Measurements from ENCODE around the gene EID1. TPM values are rescaled to one million over a fixed set of nuclear protein-coding genes. Genes with fewer than 3 reads are reported as not detected.
"Not testable (repeated sequence)": the region's sequence is repeated elsewhere in the genome, so short reads cannot be mapped to it uniquely, and the experiment has no call there.

EID1 gene
- total RNA-seq, 1 donor from 2014 or later = 202 TPM

DNA sequence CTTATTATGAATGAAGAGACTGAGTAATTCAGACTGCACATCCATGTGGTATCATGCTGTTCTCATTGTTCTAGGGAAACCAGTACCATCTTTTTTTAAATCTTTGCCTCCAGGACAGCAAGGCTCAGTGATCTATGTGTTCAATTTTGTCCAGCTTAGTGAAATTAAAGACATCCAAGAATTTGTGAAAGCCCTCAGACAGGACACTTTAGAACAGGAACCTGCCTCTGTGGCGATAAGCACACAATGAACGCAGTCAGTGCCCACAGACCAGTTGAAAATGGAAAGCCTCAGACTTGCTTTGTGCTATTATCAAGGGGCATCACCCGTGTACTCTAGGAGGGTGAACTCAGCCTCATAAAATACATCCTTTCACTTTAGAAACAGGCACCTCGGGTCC, 20.1 kb downstream of the EID1 start:
- H3K36me3 Mint-ChIP-seq (ENCODE audit: low read depth) = no peaks in the 10 kb centered on the region
- peak overlapping the region; percentile 30 for H3K4me3 Mint-ChIP-seq (ENCODE audit: low read depth)
- H3K27me3 Mint-ChIP-seq (ENCODE audit: low read depth) = no peaks in the 10 kb centered on the region
- H3K4me1 Mint-ChIP-seq (ENCODE audit: low read depth) = peaks cover 24% of the 10 kb centered on the region
- intact Hi-C loops (cut with micrococcal nuclease) = loop anchor here (5.0 kb wide), 1 partner anchor 36 kb away; no protein-coding TSS in a partner anchor
- H3K27ac Mint-ChIP-seq = peak overlapping the region; percentile 73
- no peak for DNase-seq (ENCODE audit: low spot score)
- H3K9me3 Mint-ChIP-seq = no peaks in the 10 kb centered on the region

DNA sequence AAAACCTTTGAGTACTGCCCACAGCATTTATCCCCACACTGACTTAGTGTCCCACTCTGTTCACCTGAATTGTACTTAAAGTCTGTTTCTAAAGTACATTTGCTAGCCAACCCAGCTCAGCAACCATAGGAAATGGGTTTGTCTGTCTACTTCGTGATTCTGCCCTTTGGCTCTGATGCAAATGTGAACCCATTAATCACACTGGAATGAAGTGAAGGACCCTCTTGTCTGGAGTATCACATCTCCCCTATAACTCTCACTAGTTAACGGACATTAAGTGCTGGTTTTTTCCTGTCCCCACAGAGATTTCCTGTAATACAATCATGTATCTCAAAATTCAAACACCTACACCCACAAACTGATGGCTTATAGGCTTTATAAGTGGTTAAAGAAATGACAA, 20.5 kb downstream of the EID1 start:
- H3K27ac Mint-ChIP-seq = peak overlapping the region; percentile 73
- peaks cover 24% of the 10 kb centered on the region for H3K4me1 Mint-ChIP-seq (ENCODE audit: low read depth)

GRCh38 chr15:48899793-48900192, 21.9 kb downstream of the EID1 start:
- no peak overlapping the region for H3K27ac Mint-ChIP-seq
- no peaks in the 10 kb centered on the region for H3K9me3 Mint-ChIP-seq
- H3K36me3 Mint-ChIP-seq (ENCODE audit: low read depth) = no peaks in the 10 kb centered on the region

More for the DNA sequence above, 20.5 kb downstream of the EID1 start:
- intact Hi-C loops (cut with micrococcal nuclease) = loop anchor here (5.0 kb wide), 1 partner anchor 36 kb away; no protein-coding TSS in a partner anchor
- no peaks in the 10 kb centered on the region for H3K36me3 Mint-ChIP-seq (ENCODE audit: low read depth)
- no peaks in the 10 kb centered on the region for H3K9me3 Mint-ChIP-seq
- peak overlapping the region; percentile 30 for H3K4me3 Mint-ChIP-seq (ENCODE audit: low read depth)
- H3K27me3 Mint-ChIP-seq (ENCODE audit: low read depth) = no peaks in the 10 kb centered on the region
- DNase-seq (ENCODE audit: low spot score) = no peak

GRCh38 chr15:48904758-48905157, 26.8 kb downstream of the EID1 start:
- Mint-ChIP-seq H3K4me1 (ENCODE audit: low read depth) (peaks cover 23% of the 10 kb centered on the region), H3K36me3 (ENCODE audit: low read depth) (peaks cover 10% of the 10 kb centered on the region), H3K4me3 (ENCODE audit: low read depth) (no peak overlapping the region), H3K27ac (no peak overlapping the region), H3K27me3 (ENCODE audit: low read depth) (no peaks in the 10 kb centered on the region), H3K9me3 (peaks cover 11% of the 10 kb centered on the region)
- intact Hi-C loops (cut with micrococcal nuclease) = no loop called here
- no peak for DNase-seq (ENCODE audit: low spot score)

More at GRCh38 chr15:48899793-48900192, 21.9 kb downstream of the EID1 start:
- intact Hi-C loops (cut with micrococcal nuclease) = loop anchor here (5.0 kb wide), 1 partner anchor 37 kb away; no protein-coding TSS in a partner anchor
- Mint-ChIP-seq H3K27me3 (ENCODE audit: low read depth) (no peaks in the 10 kb centered on the region), H3K4me3 (ENCODE audit: low read depth) (no peak overlapping the region), H3K4me1 (ENCODE audit: low read depth) (peaks cover 24% of the 10 kb centered on the region)
- DNase-seq (ENCODE audit: low spot score) = no peak

DNA sequence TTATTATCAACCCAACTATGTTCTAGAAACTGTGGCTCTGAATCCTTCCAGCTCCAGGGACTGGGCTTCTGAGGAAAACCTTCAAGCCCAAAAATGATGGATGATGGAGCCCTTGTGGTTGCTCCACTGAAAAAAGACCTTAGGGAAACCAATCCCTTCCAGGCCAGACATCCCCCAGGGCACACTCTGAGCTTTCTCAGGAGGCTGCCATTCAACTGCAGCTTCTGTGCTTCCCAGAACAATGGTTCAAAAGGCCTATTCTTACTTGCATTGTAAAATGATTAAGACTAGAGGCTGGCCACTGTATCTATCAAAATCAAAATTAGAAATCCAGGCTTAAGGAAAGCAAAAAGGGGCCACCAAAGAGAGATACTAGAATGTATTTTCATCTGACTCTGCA, 27.3 kb downstream of the EID1 start:
- H3K36me3 Mint-ChIP-seq (ENCODE audit: low read depth) = peaks cover 13% of the 10 kb centered on the region
- no peak overlapping the region for H3K4me3 Mint-ChIP-seq (ENCODE audit: low read depth)
- intact Hi-C loops (cut with micrococcal nuclease) = no loop called here
- H3K27ac Mint-ChIP-seq = peak overlapping the region; percentile 58
- H3K9me3 Mint-ChIP-seq = peaks cover 13% of the 10 kb centered on the region
- DNase-seq (ENCODE audit: low spot score) = no peak
- no peaks in the 10 kb centered on the region for H3K27me3 Mint-ChIP-seq (ENCODE audit: low read depth)
- peaks cover 27% of the 10 kb centered on the region for H3K4me1 Mint-ChIP-seq (ENCODE audit: low read depth)

DNA sequence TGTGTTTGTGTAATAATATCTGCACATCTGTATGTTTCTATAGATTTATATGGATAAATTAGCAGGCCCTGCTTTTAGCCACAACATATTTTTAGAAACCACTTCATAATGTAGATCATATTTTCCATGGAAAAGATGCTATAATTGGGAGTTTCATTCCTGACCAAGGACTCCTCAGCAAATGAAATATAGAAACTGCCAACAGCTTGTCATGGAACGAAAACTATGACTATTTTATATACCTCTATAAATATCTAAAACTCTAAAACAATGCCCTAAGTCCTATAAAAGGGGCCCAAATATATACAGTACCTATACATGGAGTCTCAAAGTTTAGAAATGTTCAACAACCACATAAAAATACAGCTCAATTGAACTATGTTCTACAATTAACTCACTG, 27.9 kb downstream of the EID1 start:
- no peaks in the 10 kb centered on the region for H3K27me3 Mint-ChIP-seq (ENCODE audit: low read depth)
- intact Hi-C loops (cut with micrococcal nuclease) = no loop called here

GRCh38 chr15:48909313-48909712, 31.4 kb downstream of the EID1 start:
- H3K4me1 Mint-ChIP-seq (ENCODE audit: low read depth) = peaks cover 31% of the 10 kb centered on the region
- DNase-seq (ENCODE audit: low spot score); intact Hi-C loops (cut with micrococcal nuclease); H3K27me3 Mint-ChIP-seq (ENCODE audit: low read depth); H3K4me3 Mint-ChIP-seq (ENCODE audit: low read depth): not testable (repeated sequence)
- peaks cover 17% of the 10 kb centered on the region for H3K9me3 Mint-ChIP-seq
- H3K36me3 Mint-ChIP-seq (ENCODE audit: low read depth) = peaks cover 34% of the 10 kb centered on the region
- H3K27ac Mint-ChIP-seq = peak overlapping the region; percentile 4

More for the DNA sequence above, 27.9 kb downstream of the EID1 start:
- peak overlapping the region; percentile 58 for H3K27ac Mint-ChIP-seq
- DNase-seq (ENCODE audit: low spot score) = no peak
- H3K4me3 Mint-ChIP-seq (ENCODE audit: low read depth) = no peak overlapping the region
- H3K36me3 Mint-ChIP-seq (ENCODE audit: low read depth) = peaks cover 17% of the 10 kb centered on the region
- H3K4me1 Mint-ChIP-seq (ENCODE audit: low read depth) = peaks cover 31% of the 10 kb centered on the region
- H3K9me3 Mint-ChIP-seq = peaks cover 17% of the 10 kb centered on the region

GRCh38 chr15:48910554-48910953, 32.6 kb downstream of the EID1 start:
- intact Hi-C loops (cut with micrococcal nuclease); H3K27me3 Mint-ChIP-seq (ENCODE audit: low read depth); H3K4me3 Mint-ChIP-seq (ENCODE audit: low read depth); H3K27ac Mint-ChIP-seq; DNase-seq (ENCODE audit: low spot score): not testable (repeated sequence)
- Mint-ChIP-seq H3K9me3 (peaks cover 17% of the 10 kb centered on the region), H3K4me1 (ENCODE audit: low read depth) (peaks cover 34% of the 10 kb centered on the region), H3K36me3 (ENCODE audit: low read depth) (peaks cover 37% of the 10 kb centered on the region)

- DNase-seq (ENCODE audit: low spot score) = no peak
- Mint-ChIP-seq H3K4me3 (ENCODE audit: low read depth) (no peak overlapping the region), H3K4me1 (ENCODE audit: low read depth) (peaks cover 32% of the 10 kb centered on the region), H3K9me3 (peaks cover 12% of the 10 kb centered on the region), H3K27me3 (ENCODE audit: low read depth) (no peaks in the 10 kb centered on the region), H3K36me3 (ENCODE audit: low read depth) (peaks cover 39% of the 10 kb centered on the region), H3K27ac (no peak overlapping the region)
- intact Hi-C loops (cut with micrococcal nuclease) = no loop called here
Measured at GRCh38 chr15:48913141-48913540, 35.2 kb downstream of the EID1 start.

GRCh38 chr15:48914717-48915116, 36.8 kb downstream of the EID1 start:
- Mint-ChIP-seq H3K27me3 (ENCODE audit: low read depth) (no peaks in the 10 kb centered on the region), H3K4me3 (ENCODE audit: low read depth) (no peak overlapping the region), H3K36me3 (ENCODE audit: low read depth) (peaks cover 34% of the 10 kb centered on the region), H3K27ac (no peak overlapping the region), H3K9me3 (peaks cover 10% of the 10 kb centered on the region), H3K4me1 (ENCODE audit: low read depth) (peaks cover 28% of the 10 kb centered on the region)
- intact Hi-C loops (cut with micrococcal nuclease) = no loop called here
- DNase-seq (ENCODE audit: low spot score) = no peak

GRCh38 chr15:48915861-48916260, 37.9 kb downstream of the EID1 start:
- Mint-ChIP-seq H3K9me3 (peaks cover 7% of the 10 kb centered on the region), H3K27me3 (ENCODE audit: low read depth) (no peaks in the 10 kb centered on the region)

DNA sequence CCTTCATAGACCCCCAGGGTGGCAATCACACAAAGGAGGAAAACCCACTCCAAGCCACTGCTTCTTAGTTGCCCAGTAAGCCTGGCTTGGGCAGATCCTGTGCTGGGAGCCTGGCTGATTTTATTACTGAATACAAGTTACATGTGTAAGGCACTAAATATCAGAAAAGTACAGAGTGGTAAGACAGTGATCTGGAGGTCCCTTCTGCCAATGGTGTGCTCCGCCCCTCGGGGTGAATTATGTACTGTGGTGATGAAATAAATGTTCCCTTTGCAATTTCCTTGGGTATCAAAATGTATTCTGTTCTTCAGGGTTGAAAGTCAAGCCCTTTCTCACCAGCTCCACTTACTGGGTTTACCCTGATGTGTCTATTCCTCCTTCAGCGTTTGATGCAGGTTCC, 38.8 kb downstream of the EID1 start:
- Mint-ChIP-seq H3K4me1 (ENCODE audit: low read depth) (peaks cover 22% of the 10 kb centered on the region), H3K9me3 (peaks cover 10% of the 10 kb centered on the region), H3K36me3 (ENCODE audit: low read depth) (peaks cover 26% of the 10 kb centered on the region), H3K27ac (no peak overlapping the region), H3K4me3 (ENCODE audit: low read depth) (no peak overlapping the region), H3K27me3 (ENCODE audit: low read depth) (no peaks in the 10 kb centered on the region)
- intact Hi-C loops (cut with micrococcal nuclease) = no loop called here
- no peak for DNase-seq (ENCODE audit: low spot score)

More at GRCh38 chr15:48915861-48916260, 37.9 kb downstream of the EID1 start:
- Mint-ChIP-seq H3K36me3 (ENCODE audit: low read depth) (peaks cover 30% of the 10 kb centered on the region), H3K27ac (no peak overlapping the region), H3K4me1 (ENCODE audit: low read depth) (peaks cover 20% of the 10 kb centered on the region), H3K4me3 (ENCODE audit: low read depth) (no peak overlapping the region)
- intact Hi-C loops (cut with micrococcal nuclease) = no loop called here
- DNase-seq (ENCODE audit: low spot score) = no peak

GRCh38 chr15:48922046-48922445, 44.1 kb downstream of the EID1 start:
- intact Hi-C loops (cut with micrococcal nuclease) = no loop called here
- Mint-ChIP-seq H3K36me3 (ENCODE audit: low read depth) (peaks cover 43% of the 10 kb centered on the region), H3K27me3 (ENCODE audit: low read depth) (no peaks in the 10 kb centered on the region), H3K4me3 (ENCODE audit: low read depth) (no peak overlapping the region), H3K4me1 (ENCODE audit: low read depth) (peaks cover 49% of the 10 kb centered on the region), H3K9me3 (peaks cover 20% of the 10 kb centered on the region), H3K27ac (no peak overlapping the region)
- no peak for DNase-seq (ENCODE audit: low spot score)
